Upper lobe of left lung (tissue), 6 donors: Measurements from ENCODE around the gene RPRD1B. TPM values are rescaled to one million over a fixed set of nuclear protein-coding genes. Genes with fewer than 3 reads are reported as not detected.

Experiments used
- ATAC-seq, 2 donors: fragments of 200-7000 bp; cut with Tn5 transposase; one replicate each; pipeline ENCODE4 v1.9.1; 2022; ENCODE audit warnings: mild to moderate bottlenecking in 2 of 2, moderate library complexity in 2 of 2; ENCODE audit not compliant: low FRiP score in 2 of 2
- DNase-seq, 2 donors: peaks; one replicate each; pipeline ENCODE4 v3.0.0-alpha.2; 2019 to 2020
- H3K27ac ChIP-seq, 4 donors: fragments of 200-600 bp; sonication (generic); one replicate each; pipeline ENCODE4 v1.5.1; 2016 to 2019
- H3K27me3 ChIP-seq, 4 donors: fragments of 200-600 bp; sonication (generic); one replicate each; pipeline ENCODE4 v1.5.1; 2017 to 2019
- H3K36me3 ChIP-seq, 4 donors: fragments of 200-600 bp; sonication (generic); one replicate each; pipeline ENCODE4 v1.5.1; 2016 to 2019
- H3K4me1 ChIP-seq, 4 donors: fragments of 200-600 bp; sonication (generic); one replicate each; pipeline ENCODE4 v1.5.1; 2018 to 2019
- H3K4me3 ChIP-seq, 4 donors: fragments of 200-600 bp; sonication (generic); one replicate each; pipeline ENCODE4 v1.5.1; 2017 to 2019; ENCODE audit warnings: mild to moderate bottlenecking in 2 of 4, moderate library complexity in 1 of 4
- H3K9me3 ChIP-seq, 4 donors: fragments of 200-600 bp; sonication (generic); one replicate each; pipeline ENCODE4 v1.5.1; 2018 to 2019
- EP300 ChIP-seq, 4 donors: sonication (generic); formaldehyde crosslinking; IDR thresholded peaks; one replicate each; pipeline ENCODE4 v1.5.1; 2017; ENCODE audit warnings: antibody characterized with exemption in 4 of 4, control low read depth in 2 of 4
- POLR2A ChIP-seq, 4 donors: fragments of 450-650 bp; IDR thresholded peaks; one replicate each; pipeline ENCODE4 v1.5.1; 2016 to 2017; ENCODE audit warnings: antibody characterized with exemption in 4 of 4, mild to moderate bottlenecking in 2 of 4
- POLR2AphosphoS5 ChIP-seq, 2 donors: sonication (generic); formaldehyde crosslinking; IDR thresholded peaks; one replicate each; pipeline ENCODE4 v1.5.1; 2017; ENCODE audit warnings: antibody characterized with exemption in 2 of 2
- WGBS, 2 donors: methylation state at CpG; one replicate each; pipeline ENCODE4 v1.1.5; 2017 to 2018; 5-methylcytosine and 5-hydroxymethylcytosine counted together
- total RNA-seq, 6 donors: library from RNA; depleted of rRNA in 4 of 6; stranded (reverse); fragments of >200 nt in 4 of 6; gene quantifications; one replicate each; pipeline versions ENCODE4 v1.1.0 to v1.2.1, GENCODE V29; 2016 to 2021
- TF ChIP-seq, protein P1 (sequence below), 6 experiments: fragments of 450-650 bp in 4 of 6; fragments of 200-600 bp in 2 of 6; sonication (generic) in 2 of 6; IDR thresholded peaks; one replicate each; pipeline ENCODE4 v1.5.1; 2016 to 2019; ENCODE audit warnings: antibody characterized with exemption in 6 of 6
- donor health status: DM: no; HTN: no; CAD: no; lungs with moderate emphysema.
- donor health status: DM: no; HTN: yes; CAD: no; lungs with severe emphysema.

RPRD1B gene
- total RNA-seq, 6 donors from 2014 or later, result 26.0 to 75.4 (median 29.2) TPM

GRCh38 chr20:38114353-38114791 is 80.8 kb downstream of the RPRD1B start:
- Histone ChIP-seq H3K4me3 (no peak overlapping the region), H3K27ac (no peak overlapping the region)
- no peak for ATAC-seq

DNA sequence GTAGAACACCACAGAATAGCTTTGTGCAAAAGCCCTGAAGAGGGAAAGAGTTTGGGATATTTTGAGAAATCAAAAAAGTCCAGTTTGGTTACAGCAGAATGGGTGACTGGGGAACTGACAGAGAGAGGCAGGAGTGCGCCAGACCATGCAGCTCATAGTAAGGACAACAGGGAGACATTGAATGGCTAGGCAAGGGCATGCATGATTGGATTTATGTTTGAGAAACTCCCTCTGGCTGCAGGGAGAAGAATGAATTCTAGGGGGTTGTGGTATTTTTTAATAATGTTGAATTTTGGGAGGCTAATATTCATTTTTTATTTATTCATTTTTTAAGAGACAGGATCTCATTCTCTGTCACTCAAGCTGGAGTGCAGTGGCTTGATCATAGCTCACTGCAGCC is 81.7 kb downstream of the RPRD1B start:
- WGBS, 2 donors, result 92 to 94% methylated on average over 1 of the region's 1 CpG
- DNase-seq (no peak), ATAC-seq (no peak)
- Histone ChIP-seq H3K27ac (no peak overlapping the region), H3K27me3 (no peaks in the 10 kb centered on the region), H3K4me1 (peaks cover 6 to 23% (median 14%) of the 10 kb centered on the region in 4 donors), H3K9me3 (no peaks in the 10 kb centered on the region), H3K36me3 (no peaks in the 10 kb centered on the region), H3K4me3 (no peak overlapping the region)
- TF ChIP-seq POLR2AphosphoS5 (IDR thresholded peaks at IDR 0.05), result no peak
- no peak for TF ChIP-seq POLR2A (IDR thresholded peaks at IDR 0.05)
- TF ChIP-seq, protein P1, sequence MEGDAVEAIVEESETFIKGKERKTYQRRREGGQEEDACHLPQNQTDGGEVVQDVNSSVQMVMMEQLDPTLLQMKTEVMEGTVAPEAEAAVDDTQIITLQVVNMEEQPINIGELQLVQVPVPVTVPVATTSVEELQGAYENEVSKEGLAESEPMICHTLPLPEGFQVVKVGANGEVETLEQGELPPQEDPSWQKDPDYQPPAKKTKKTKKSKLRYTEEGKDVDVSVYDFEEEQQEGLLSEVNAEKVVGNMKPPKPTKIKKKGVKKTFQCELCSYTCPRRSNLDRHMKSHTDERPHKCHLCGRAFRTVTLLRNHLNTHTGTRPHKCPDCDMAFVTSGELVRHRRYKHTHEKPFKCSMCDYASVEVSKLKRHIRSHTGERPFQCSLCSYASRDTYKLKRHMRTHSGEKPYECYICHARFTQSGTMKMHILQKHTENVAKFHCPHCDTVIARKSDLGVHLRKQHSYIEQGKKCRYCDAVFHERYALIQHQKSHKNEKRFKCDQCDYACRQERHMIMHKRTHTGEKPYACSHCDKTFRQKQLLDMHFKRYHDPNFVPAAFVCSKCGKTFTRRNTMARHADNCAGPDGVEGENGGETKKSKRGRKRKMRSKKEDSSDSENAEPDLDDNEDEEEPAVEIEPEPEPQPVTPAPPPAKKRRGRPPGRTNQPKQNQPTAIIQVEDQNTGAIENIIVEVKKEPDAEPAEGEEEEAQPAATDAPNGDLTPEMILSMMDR (IDR thresholded peaks at IDR 0.05), result no peak
- no peak for TF ChIP-seq EP300 (IDR thresholded peaks at IDR 0.05)

More at GRCh38 chr20:38114353-38114791, 80.8 kb downstream of the RPRD1B start:
- Histone ChIP-seq H3K9me3 (no peaks in the 10 kb centered on the region), H3K4me1 (peaks cover 12 to 31% (median 23%) of the 10 kb centered on the region in 4 donors), H3K27me3 (no peaks in the 10 kb centered on the region), H3K36me3 (no peaks in the 10 kb centered on the region)
- WGBS, 2 donors, result 85 to 89% methylated on average over 3 to 4 of the region's 4 CpGs
- no peak for TF ChIP-seq POLR2A (IDR thresholded peaks at IDR 0.05)
- TF ChIP-seq, protein P1 (IDR thresholded peaks at IDR 0.05), result no peak
- TF ChIP-seq EP300 (IDR thresholded peaks at IDR 0.05), result no peak
- no peak for TF ChIP-seq POLR2AphosphoS5 (IDR thresholded peaks at IDR 0.05)
- no peak for DNase-seq

- WGBS, 2 donors, result 48 to 61% methylated on average over 2 of the region's 2 CpGs
- TF ChIP-seq POLR2AphosphoS5 (IDR thresholded peaks at IDR 0.05) (no peak), EP300 (IDR thresholded peaks at IDR 0.05) (no peak), POLR2A (IDR thresholded peaks at IDR 0.05) (no peak)
- TF ChIP-seq, protein P1 (IDR thresholded peaks at IDR 0.05), result no peak
These were observed 82.3 kb downstream of the RPRD1B start for GRCh38 chr20:38115896-38116295.

GRCh38 chr20:38116409-38117165 is 83.0 kb downstream of the RPRD1B start:
- Histone ChIP-seq H3K36me3 (no peaks in the 10 kb centered on the region), H3K27ac (no peak overlapping the region), H3K4me1 (peaks cover 0 to 10% (median 7%) of the 10 kb centered on the region in 4 donors), H3K27me3 (no peaks in the 10 kb centered on the region), H3K9me3 (no peaks in the 10 kb centered on the region), H3K4me3 (no peak overlapping the region)
- TF ChIP-seq, protein P1 (IDR thresholded peaks at IDR 0.05), result no peak
- TF ChIP-seq POLR2AphosphoS5 (IDR thresholded peaks at IDR 0.05), result no peak
- no peak for TF ChIP-seq POLR2A (IDR thresholded peaks at IDR 0.05)
- no peak for TF ChIP-seq EP300 (IDR thresholded peaks at IDR 0.05)
- ATAC-seq, result no peak
- no peak for DNase-seq
- 59 to 66% methylated on average over 3 of the region's 3 CpGs for WGBS, 2 donors

More at GRCh38 chr20:38115896-38116295, 82.3 kb downstream of the RPRD1B start:
- Histone ChIP-seq H3K4me1 (peaks cover 0 to 16% (median 8%) of the 10 kb centered on the region in 4 donors), H3K9me3 (no peaks in the 10 kb centered on the region), H3K27me3 (no peaks in the 10 kb centered on the region), H3K36me3 (no peaks in the 10 kb centered on the region), H3K27ac (no peak overlapping the region), H3K4me3 (no peak overlapping the region)
- DNase-seq, result no peak
- ATAC-seq, result no peak
